Neural cell (in vitro differentiated cells): ENCODE results near the gene KRT78. TPM values are rescaled to one million over a fixed set of nuclear protein-coding genes. Genes with fewer than 3 reads are reported as not detected.

ENCODE experiments used
- H2AFZ ChIP-seq: fragments of 200-600, 300-800 bp; sonication (generic), shearing (Covaris generic); 2 replicates; pipeline ENCODE4 v1.6.0; 2014; ENCODE audit warnings: low read depth, mild to moderate bottlenecking, antibody characterized with exemption, low read length, moderate library complexity
- H3F3A ChIP-seq: fragments of 200-600 bp; shearing (Covaris generic); 2 replicates; pipeline ENCODE4 v1.6.1; 2016; ENCODE audit warnings: mild to moderate bottlenecking, moderate library complexity, mixed read lengths, antibody characterized with exemption, low read length; ENCODE audit not compliant: insufficient read depth, poor library complexity, severe bottlenecking
- H3K27ac ChIP-seq: fragments of 200-600, 300-800 bp; sonication (generic), shearing (Covaris generic); 2 replicates; pipeline ENCODE4 v1.5.1; 2014; ENCODE audit warnings: mild to moderate bottlenecking, low read length, moderate library complexity
- H3K27me3 ChIP-seq: fragments of 300-800, 200-600 bp; sonication (generic), shearing (Covaris generic); 2 replicates; pipeline ENCODE4 v1.6.0; 2014; ENCODE audit warnings: mild to moderate bottlenecking, low read depth, low read length, moderate library complexity; ENCODE audit not compliant: insufficient read depth
- H3K36me3 ChIP-seq: fragments of 300-800, 200-600 bp; sonication (generic), shearing (Covaris generic); 2 replicates; pipeline ENCODE4 v1.5.1; 2014; ENCODE audit warnings: mild to moderate bottlenecking, antibody characterized with exemption, low read length, moderate library complexity; ENCODE audit not compliant: insufficient read depth
- H3K4me2 ChIP-seq: fragments of 300-800, 200-600 bp; sonication (generic), shearing (Covaris generic); 2 replicates; pipeline ENCODE4 v1.6.0; 2014; ENCODE audit warnings: mild to moderate bottlenecking, low read length
- H3K4me3 ChIP-seq: fragments of 300-800, 200-600 bp; sonication (generic), shearing (Covaris generic); 2 replicates; pipeline ENCODE4 v1.5.1; 2014; ENCODE audit warnings: mild to moderate bottlenecking, low read length, moderate library complexity
- H3K79me2 ChIP-seq: fragments of 200-600 bp; shearing (Covaris generic); replicated peaks from 2 replicates; pipeline ENCODE4 v1.6.0; 2014; ENCODE audit warnings: mild to moderate bottlenecking, low read length, moderate library complexity; ENCODE audit not compliant: insufficient read depth
- H3K9ac ChIP-seq: fragments of 300-800, 200-600 bp; sonication (generic), shearing (Covaris generic); 2 replicates; pipeline ENCODE4 v1.6.1; 2016; ENCODE audit warnings: mild to moderate bottlenecking, low read length, mixed read lengths
- H3K9me2 ChIP-seq: fragments of 200-600 bp; shearing (Covaris generic); 2 replicates; pipeline ENCODE4 v1.6.1; 2016; ENCODE audit warnings: mild to moderate bottlenecking, low read length, mixed read lengths; ENCODE audit not compliant: insufficient read depth
- H3K9me3 ChIP-seq: fragments of 200-600, 300-800 bp; sonication (generic), shearing (Covaris generic); 2 replicates; pipeline ENCODE4 v1.6.1; 2016; ENCODE audit warnings: mild to moderate bottlenecking, mixed run types, low read length, moderate library complexity, mixed read lengths
- H4K20me1 ChIP-seq: fragments of 200-600 bp; shearing (Covaris generic); 2 replicates; pipeline ENCODE4 v1.6.1; 2016; ENCODE audit warnings: mild to moderate bottlenecking, mixed run types; ENCODE audit not compliant: insufficient read depth
- EP300 ChIP-seq: fragments of 450-650 bp; conservative IDR thresholded peaks from 2 replicates; pipeline ENCODE4 v1.6.1; 2014; ENCODE audit warnings: antibody characterized with exemption, mild to moderate bottlenecking, moderate library complexity; ENCODE audit not compliant: poor library complexity, severe bottlenecking
- EZH2 ChIP-seq: fragments of 200-600, 300-800 bp; shearing (Covaris generic), sonication (generic); IDR thresholded peaks from 2 replicates; pipeline ENCODE4 v1.6.1; 2014; ENCODE audit warnings: antibody characterized with exemption, low read length, borderline replicate concordance, mild to moderate bottlenecking; ENCODE audit not compliant: insufficient read depth, poor library complexity, severe bottlenecking
- MXI1 ChIP-seq: fragments of 450-650 bp; conservative IDR thresholded peaks from 2 replicates; pipeline ENCODE4 v1.6.1; 2014; ENCODE audit warnings: antibody characterized with exemption, mild to moderate bottlenecking; ENCODE audit not compliant: poor library complexity, severe bottlenecking
- POLR2AphosphoS5 ChIP-seq: IDR thresholded peaks from 2 replicates; pipeline ENCODE4 v1.6.1; 2012
- RAD21 ChIP-seq: fragments of 450-650 bp; conservative IDR thresholded peaks from 2 replicates; pipeline ENCODE4 v1.6.1; 2014; ENCODE audit warnings: antibody characterized with exemption, mild to moderate bottlenecking, moderate library complexity
- SMC3 ChIP-seq: fragments of 450-650 bp; conservative IDR thresholded peaks from 2 replicates; pipeline ENCODE4 v1.6.1; 2014; ENCODE audit warnings: antibody characterized with exemption, mild to moderate bottlenecking, moderate library complexity; ENCODE audit not compliant: poor library complexity
- TAF1 ChIP-seq: IDR thresholded peaks from 2 replicates; pipeline ENCODE4 v1.6.1; 2012; ENCODE audit warnings: low read depth
- polyA plus RNA-seq: library from polyadenylated mRNA; depleted of rRNA; stranded (reverse); fragments of >200 nt; gene quantifications from 2 replicates; pipeline ENCODE4 v1.2.3, GENCODE V29; 2014
- TF ChIP-seq, protein P1 (sequence below): fragments of 450-650 bp; IDR thresholded peaks from 2 replicates; pipeline ENCODE4 v1.5.1; 2014; ENCODE audit warnings: antibody characterized with exemption, mild to moderate bottlenecking, moderate library complexity; ENCODE audit not compliant: poor library complexity, severe bottlenecking
- TF ChIP-seq, protein P2 (sequence below): IDR thresholded peaks from 2 replicates; pipeline ENCODE4 v1.6.1; 2012; ENCODE audit warnings: borderline replicate concordance

KRT78 gene
- polyA plus RNA-seq, 1 donor from 2014 or later, result not detected

DNA sequence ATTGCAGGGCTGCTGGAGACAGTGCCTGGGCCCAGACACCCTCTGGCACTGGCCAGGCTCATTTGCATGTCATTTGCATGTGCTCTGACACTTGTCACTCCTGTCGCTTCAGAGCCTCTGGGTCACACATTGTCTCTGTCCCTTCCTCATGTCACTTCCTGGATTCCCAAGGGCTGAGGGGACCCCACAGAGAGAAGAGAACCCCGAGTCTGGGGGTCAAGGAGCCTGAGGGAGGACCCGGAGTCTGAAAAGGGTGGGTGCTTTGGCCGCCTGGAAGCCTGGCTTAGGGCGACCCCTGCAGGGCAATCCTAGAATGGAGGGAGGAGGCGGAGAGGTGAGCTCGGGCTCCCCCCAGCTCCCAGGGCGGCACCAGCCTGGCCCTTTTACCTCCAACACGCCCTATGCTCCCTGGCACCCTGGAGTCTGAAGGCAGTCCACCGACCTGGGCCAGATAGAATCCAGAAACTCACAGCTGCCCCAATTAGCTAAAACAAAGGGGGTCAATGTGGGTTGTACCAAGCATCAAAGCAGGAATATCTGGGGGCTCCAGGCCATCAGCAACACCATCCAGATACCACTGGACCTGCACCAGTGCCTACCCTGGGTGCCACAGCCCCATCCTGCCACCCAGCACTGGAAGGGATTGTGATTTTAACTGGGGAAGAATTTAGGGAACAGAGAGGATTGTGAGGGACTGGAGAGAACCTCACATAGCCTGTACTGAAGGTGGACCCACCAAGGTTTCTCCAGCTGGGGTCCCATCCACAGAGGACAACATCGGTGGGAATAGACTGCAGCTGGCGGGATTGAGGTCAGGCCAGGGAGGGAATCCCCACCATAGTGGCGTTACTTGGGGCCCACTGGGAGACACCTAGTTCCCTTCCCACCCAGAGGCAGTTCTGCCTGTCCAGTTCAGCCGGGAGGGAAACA lies 21.8 kb upstream of the KRT78 start:
- Histone ChIP-seq H3K9me2 (no peaks in the 10 kb centered on the region), H3K4me3 (no peak overlapping the region), H3K9me3 (no peaks in the 10 kb centered on the region), H3F3A (no peaks in the 10 kb centered on the region), H3K27me3 (peaks cover 17% of the 10 kb centered on the region), H4K20me1 (no peaks in the 10 kb centered on the region), H3K36me3 (no peaks in the 10 kb centered on the region), H3K4me2 (no peak overlapping the region), H3K79me2 (no peaks in the 10 kb centered on the region), H2AFZ (no peak overlapping the region), H3K27ac (no peak overlapping the region), H3K9ac (no peak overlapping the region)
- TF ChIP-seq TAF1, result no peak
- TF ChIP-seq RAD21, result peak; percentile 60
- TF ChIP-seq, protein P1, sequence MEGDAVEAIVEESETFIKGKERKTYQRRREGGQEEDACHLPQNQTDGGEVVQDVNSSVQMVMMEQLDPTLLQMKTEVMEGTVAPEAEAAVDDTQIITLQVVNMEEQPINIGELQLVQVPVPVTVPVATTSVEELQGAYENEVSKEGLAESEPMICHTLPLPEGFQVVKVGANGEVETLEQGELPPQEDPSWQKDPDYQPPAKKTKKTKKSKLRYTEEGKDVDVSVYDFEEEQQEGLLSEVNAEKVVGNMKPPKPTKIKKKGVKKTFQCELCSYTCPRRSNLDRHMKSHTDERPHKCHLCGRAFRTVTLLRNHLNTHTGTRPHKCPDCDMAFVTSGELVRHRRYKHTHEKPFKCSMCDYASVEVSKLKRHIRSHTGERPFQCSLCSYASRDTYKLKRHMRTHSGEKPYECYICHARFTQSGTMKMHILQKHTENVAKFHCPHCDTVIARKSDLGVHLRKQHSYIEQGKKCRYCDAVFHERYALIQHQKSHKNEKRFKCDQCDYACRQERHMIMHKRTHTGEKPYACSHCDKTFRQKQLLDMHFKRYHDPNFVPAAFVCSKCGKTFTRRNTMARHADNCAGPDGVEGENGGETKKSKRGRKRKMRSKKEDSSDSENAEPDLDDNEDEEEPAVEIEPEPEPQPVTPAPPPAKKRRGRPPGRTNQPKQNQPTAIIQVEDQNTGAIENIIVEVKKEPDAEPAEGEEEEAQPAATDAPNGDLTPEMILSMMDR, result peak; percentile 56
- TF ChIP-seq SMC3, result peak; percentile 61

DNA sequence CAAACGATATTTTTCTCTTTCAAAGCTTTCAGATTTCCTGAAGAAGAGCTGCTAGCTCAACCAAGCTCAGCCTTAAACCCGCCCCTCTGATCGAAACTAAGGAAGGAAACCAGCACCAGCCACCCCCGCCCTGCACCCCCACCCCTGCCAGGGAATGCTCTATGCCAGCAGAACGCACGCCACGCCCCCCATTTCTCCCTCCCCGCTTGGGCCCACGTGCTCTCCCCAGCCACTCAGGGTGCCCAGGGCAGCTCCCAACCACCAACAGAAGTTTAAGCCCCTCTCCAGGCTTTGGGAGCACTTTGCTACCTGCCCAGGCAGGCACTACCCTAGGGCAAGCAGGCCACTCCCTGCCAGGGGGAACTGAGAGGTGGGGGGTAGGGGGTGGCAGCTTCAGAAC lies 18.8 kb upstream of the KRT78 start:
- TF ChIP-seq MXI1, result no peak
- TF ChIP-seq, protein P1, result no peak
- no peak for TF ChIP-seq POLR2AphosphoS5
- no peak for TF ChIP-seq EP300
- TF ChIP-seq, protein P2, sequence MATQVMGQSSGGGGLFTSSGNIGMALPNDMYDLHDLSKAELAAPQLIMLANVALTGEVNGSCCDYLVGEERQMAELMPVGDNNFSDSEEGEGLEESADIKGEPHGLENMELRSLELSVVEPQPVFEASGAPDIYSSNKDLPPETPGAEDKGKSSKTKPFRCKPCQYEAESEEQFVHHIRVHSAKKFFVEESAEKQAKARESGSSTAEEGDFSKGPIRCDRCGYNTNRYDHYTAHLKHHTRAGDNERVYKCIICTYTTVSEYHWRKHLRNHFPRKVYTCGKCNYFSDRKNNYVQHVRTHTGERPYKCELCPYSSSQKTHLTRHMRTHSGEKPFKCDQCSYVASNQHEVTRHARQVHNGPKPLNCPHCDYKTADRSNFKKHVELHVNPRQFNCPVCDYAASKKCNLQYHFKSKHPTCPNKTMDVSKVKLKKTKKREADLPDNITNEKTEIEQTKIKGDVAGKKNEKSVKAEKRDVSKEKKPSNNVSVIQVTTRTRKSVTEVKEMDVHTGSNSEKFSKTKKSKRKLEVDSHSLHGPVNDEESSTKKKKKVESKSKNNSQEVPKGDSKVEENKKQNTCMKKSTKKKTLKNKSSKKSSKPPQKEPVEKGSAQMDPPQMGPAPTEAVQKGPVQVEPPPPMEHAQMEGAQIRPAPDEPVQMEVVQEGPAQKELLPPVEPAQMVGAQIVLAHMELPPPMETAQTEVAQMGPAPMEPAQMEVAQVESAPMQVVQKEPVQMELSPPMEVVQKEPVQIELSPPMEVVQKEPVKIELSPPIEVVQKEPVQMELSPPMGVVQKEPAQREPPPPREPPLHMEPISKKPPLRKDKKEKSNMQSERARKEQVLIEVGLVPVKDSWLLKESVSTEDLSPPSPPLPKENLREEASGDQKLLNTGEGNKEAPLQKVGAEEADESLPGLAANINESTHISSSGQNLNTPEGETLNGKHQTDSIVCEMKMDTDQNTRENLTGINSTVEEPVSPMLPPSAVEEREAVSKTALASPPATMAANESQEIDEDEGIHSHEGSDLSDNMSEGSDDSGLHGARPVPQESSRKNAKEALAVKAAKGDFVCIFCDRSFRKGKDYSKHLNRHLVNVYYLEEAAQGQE, result no peak
- no peak for TF ChIP-seq TAF1
- TF ChIP-seq SMC3, result no peak
- TF ChIP-seq EZH2, result no peak
- no peak for TF ChIP-seq RAD21
- Histone ChIP-seq H2AFZ (no peak overlapping the region), H3K9me3 (no peaks in the 10 kb centered on the region)

More for the DNA sequence above, 18.8 kb upstream of the KRT78 start:
- H3K4me2 ChIP-seq, result no peak overlapping the region
- H3F3A ChIP-seq, result no peaks in the 10 kb centered on the region
- H3K36me3 ChIP-seq, result no peaks in the 10 kb centered on the region
- H4K20me1 ChIP-seq, result no peaks in the 10 kb centered on the region
- no peaks in the 10 kb centered on the region for H3K79me2 ChIP-seq
- H3K4me3 ChIP-seq, result no peak overlapping the region
- no peak overlapping the region for H3K27ac ChIP-seq
- no peaks in the 10 kb centered on the region for H3K9me2 ChIP-seq
- no peaks in the 10 kb centered on the region for H3K27me3 ChIP-seq
- no peak overlapping the region for H3K9ac ChIP-seq
